Posterior cingulate gyrus (tissue), 11 donors: ENCODE data around the gene EML1.
"Not testable (repeated sequence)": the region's sequence is repeated elsewhere in the genome, so short reads cannot be mapped to it uniquely, and the experiment has no call there.

Experiments used
- DNase-seq, 10 donors: peaks; one replicate each; pipeline versions ENCODE4 v3.0.0 to v3.0.0-alpha.2; 2020 to 2021; ENCODE audit warnings: mixed read lengths in 3 of 10
- intact Hi-C: fragments of 100-400 bp; cut with DNase I; formaldehyde crosslinking; loops from one replicate; pipeline ENCODE4 v1.15.1; 2023

The EML1 gene

GRCh38 chr14:99754141-99755067 lies 38.8 kb upstream of the EML1 start:
- intact Hi-C loops = no loop called here
- DNase-seq = peak in 3 of 10 donors; percentile 83 to 85 (median 85)

- intact Hi-C loops = no loop called here
These were observed 38.2 kb upstream of the EML1 start for GRCh38 chr14:99755068-99755405.

GRCh38 chr14:99755629-99756603 lies 37.3 kb upstream of the EML1 start:
- DNase-seq = peak in 9 of 10 donors; percentile 65 to 97 (median 83)
- intact Hi-C loops = no loop called here

More at GRCh38 chr14:99755068-99755405, 38.2 kb upstream of the EML1 start:
- DNase-seq = peak in 2 of 10 donors; percentile 76 to 79

GRCh38 chr14:99756796-99757195 lies 36.4 kb upstream of the EML1 start:
- peak in 3 of 10 donors; percentile 64 to 80 (median 72) for DNase-seq
- intact Hi-C loops = no loop called here

- peak in 3 of 10 donors; percentile 76 to 84 (median 81) for DNase-seq
- intact Hi-C loops = no loop called here
These were observed 35.7 kb upstream of the EML1 start for GRCh38 chr14:99757331-99758070.

GRCh38 chr14:99758121-99758821 lies 34.9 kb upstream of the EML1 start:
- intact Hi-C loops = no loop called here
- DNase-seq = peak in 2 of 10 donors; percentile 54 to 73

GRCh38 chr14:99758872-99759545 lies 34.2 kb upstream of the EML1 start:
- DNase-seq = peak in 2 of 10 donors; percentile 58 to 80
- intact Hi-C loops = no loop called here

GRCh38 chr14:99759546-99759925 lies 33.7 kb upstream of the EML1 start:
- DNase-seq = peak in 2 of 10 donors; percentile 23 to 59
- intact Hi-C loops = no loop called here

- DNase-seq = peak in 1 of 10 donors; percentile 18
- intact Hi-C loops = no loop called here
These were observed 32.4 kb upstream of the EML1 start for GRCh38 chr14:99760817-99761216.

GRCh38 chr14:99762911-99763310 lies 30.3 kb upstream of the EML1 start:
- DNase-seq, intact Hi-C loops: not testable (repeated sequence)

GRCh38 chr14:99763527-99764221 lies 29.5 kb upstream of the EML1 start:
- intact Hi-C loops = no loop called here
- DNase-seq = peak in 1 of 10 donors; percentile 67

GRCh38 chr14:99764222-99764706 lies 28.9 kb upstream of the EML1 start:
- intact Hi-C loops = no loop called here
- DNase-seq = no peak

- DNase-seq = peak in 1 of 10 donors; percentile 55
- intact Hi-C loops = no loop called here
These were observed 24.8 kb upstream of the EML1 start for GRCh38 chr14:99768381-99768780.

- peak in 1 of 10 donors; percentile 58 for DNase-seq
- intact Hi-C loops = no loop called here
These were observed 24.1 kb upstream of the EML1 start for GRCh38 chr14:99769123-99769522.

GRCh38 chr14:99769799-99770198 lies 23.4 kb upstream of the EML1 start:
- intact Hi-C loops = no loop called here
- no peak for DNase-seq

- intact Hi-C loops = no loop called here
- peak in 1 of 10 donors; percentile 75 for DNase-seq
These were observed 20.6 kb upstream of the EML1 start for GRCh38 chr14:99772371-99773283.
